Ectodermal cell (in vitro differentiated cells): ENCODE data around the gene ARHGAP27.
A peak's percentile ranks its signal among the peaks of the same experiment; 100 is the strongest.

Source experiments
- H3K27ac ChIP-seq: 2 replicates; pipeline ENCODE4 v1.7.0; 2013; ENCODE audit warnings: mild to moderate bottlenecking, low read depth, low read length; ENCODE audit not compliant: insufficient read depth, poor library complexity, severe bottlenecking
- H3K27me3 ChIP-seq: 2 replicates; pipeline ENCODE4 v1.7.0; 2013; ENCODE audit warnings: mild to moderate bottlenecking, low read length; ENCODE audit not compliant: insufficient read depth, control insufficient read depth, poor library complexity, severe bottlenecking
- H3K36me3 ChIP-seq: one replicate; pipeline ENCODE4 v1.7.0; 2013; ENCODE audit warnings: low read length; ENCODE audit not compliant: control insufficient read depth, insufficient read depth
- H3K4me1 ChIP-seq: one replicate; pipeline ENCODE4 v1.7.0; 2013; ENCODE audit warnings: low read length; ENCODE audit not compliant: control insufficient read depth, insufficient read depth
- H3K4me3 ChIP-seq: 2 replicates; pipeline ENCODE4 v1.7.0; 2013; ENCODE audit warnings: low read depth, low read length, control low read depth; ENCODE audit not compliant: insufficient read depth
- H3K9me3 ChIP-seq: 2 replicates; pipeline ENCODE4 v1.7.0; 2013; ENCODE audit warnings: mild to moderate bottlenecking, low read length, moderate library complexity; ENCODE audit not compliant: control insufficient read depth
- WGBS, 2 experiments: methylation state at CpG; one replicate each; pipeline ENCODE4 v1.1.7; 2013; ENCODE audit warnings: missing lambda C conversion rate in 2 of 2; 5-methylcytosine and 5-hydroxymethylcytosine counted together

Gene ARHGAP27

DNA sequence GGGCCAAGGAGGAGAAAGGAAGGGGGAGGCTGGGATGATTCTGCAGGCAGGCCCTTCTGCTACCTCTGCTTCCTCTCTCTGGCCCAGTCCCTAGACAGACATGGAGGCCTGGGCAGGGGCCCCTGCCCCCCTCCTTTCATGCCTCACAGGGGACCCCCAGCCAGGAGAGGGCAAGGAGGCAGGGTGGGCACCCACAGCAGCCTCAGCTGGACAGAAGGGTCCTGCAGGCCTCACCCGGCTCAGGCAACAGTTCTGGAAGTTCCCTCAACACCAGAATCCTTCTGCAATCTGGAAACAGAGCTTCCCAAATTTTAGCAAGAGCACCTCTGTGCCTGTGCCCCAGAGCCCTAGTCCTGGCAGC, 8.7 kb downstream of the ARHGAP27 start:
- Histone ChIP-seq H3K27ac (no peak overlapping the region), H3K27me3 (peaks cover 30% of the 10 kb centered on the region), H3K9me3 (no peaks in the 10 kb centered on the region), H3K4me3 (no peak overlapping the region), H3K4me1 (no peaks in the 10 kb centered on the region), H3K36me3 (no peaks in the 10 kb centered on the region)
- 83 to 95% methylated on average over 1 of the region's 1 CpG for WGBS, 2 experiments

DNA sequence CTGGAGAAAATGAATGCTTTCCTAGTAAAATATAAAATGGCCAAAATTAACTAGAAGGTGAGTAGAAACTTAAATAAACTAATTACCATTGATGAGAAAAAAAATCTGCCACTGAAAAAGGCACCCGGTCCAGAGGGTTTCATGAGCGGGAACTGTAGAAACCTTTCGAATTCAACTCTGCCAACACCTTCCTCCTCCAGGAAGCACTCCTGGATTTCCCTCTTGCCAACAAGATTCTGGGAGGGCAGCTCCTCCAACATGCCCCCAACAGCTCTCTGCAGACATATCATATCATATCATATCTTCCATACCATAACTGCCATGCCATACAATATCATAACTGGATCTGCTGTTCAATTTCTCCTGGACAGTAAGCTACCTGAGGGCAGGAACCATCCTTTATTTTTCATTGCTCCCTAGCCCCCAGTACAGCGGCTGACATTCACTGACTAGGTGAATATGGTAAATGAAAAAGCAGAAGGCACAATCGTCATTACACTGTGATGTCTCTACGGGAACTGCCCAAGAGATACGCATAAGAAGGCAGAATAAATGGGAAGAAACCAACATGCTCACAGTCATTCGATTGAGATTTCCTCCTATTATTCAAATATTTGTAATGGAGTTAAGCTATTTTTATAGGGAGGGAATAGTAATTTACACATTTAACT, 9.2 kb downstream of the ARHGAP27 start:
- 79 to 80% methylated on average over 7 to 8 of the region's 8 CpGs for WGBS, 2 experiments
- H3K4me1 ChIP-seq = no peaks in the 10 kb centered on the region
- H3K27ac ChIP-seq = no peak overlapping the region
- no peaks in the 10 kb centered on the region for H3K36me3 ChIP-seq
- peaks cover 25% of the 10 kb centered on the region for H3K27me3 ChIP-seq
- no peaks in the 10 kb centered on the region for H3K9me3 ChIP-seq
- no peak overlapping the region for H3K4me3 ChIP-seq

- Histone ChIP-seq H3K27me3 (no peaks in the 10 kb centered on the region), H3K4me1 (peaks cover 4% of the 10 kb centered on the region), H3K36me3 (no peaks in the 10 kb centered on the region), H3K9me3 (no peaks in the 10 kb centered on the region), H3K4me3 (no peak overlapping the region), H3K27ac (no peak overlapping the region)
- 85 to 89% methylated on average over 10 of the region's 10 CpGs for WGBS, 2 experiments
Observed at GRCh38 chr17:45414990-45415881, 17.4 kb downstream of the ARHGAP27 start.

- Histone ChIP-seq H3K4me1 (peaks cover 14% of the 10 kb centered on the region), H3K4me3 (no peak overlapping the region), H3K27me3 (no peaks in the 10 kb centered on the region), H3K36me3 (no peaks in the 10 kb centered on the region), H3K27ac (no peak overlapping the region), H3K9me3 (no peaks in the 10 kb centered on the region)
- 96% methylated on average over 9 of the region's 9 CpGs for WGBS, 2 experiments
Observed at GRCh38 chr17:45413498-45413923, 19.2 kb downstream of the ARHGAP27 start.

GRCh38 chr17:45411348-45412105, 21.1 kb downstream of the ARHGAP27 start:
- H3K27ac ChIP-seq = no peak overlapping the region
- H3K36me3 ChIP-seq = no peaks in the 10 kb centered on the region
- no peak overlapping the region for H3K4me3 ChIP-seq
- no peaks in the 10 kb centered on the region for H3K9me3 ChIP-seq
- H3K27me3 ChIP-seq = no peaks in the 10 kb centered on the region
- peaks cover 17% of the 10 kb centered on the region for H3K4me1 ChIP-seq
- WGBS, 2 experiments = 87 to 88% methylated on average over 5 of the region's 5 CpGs

DNA sequence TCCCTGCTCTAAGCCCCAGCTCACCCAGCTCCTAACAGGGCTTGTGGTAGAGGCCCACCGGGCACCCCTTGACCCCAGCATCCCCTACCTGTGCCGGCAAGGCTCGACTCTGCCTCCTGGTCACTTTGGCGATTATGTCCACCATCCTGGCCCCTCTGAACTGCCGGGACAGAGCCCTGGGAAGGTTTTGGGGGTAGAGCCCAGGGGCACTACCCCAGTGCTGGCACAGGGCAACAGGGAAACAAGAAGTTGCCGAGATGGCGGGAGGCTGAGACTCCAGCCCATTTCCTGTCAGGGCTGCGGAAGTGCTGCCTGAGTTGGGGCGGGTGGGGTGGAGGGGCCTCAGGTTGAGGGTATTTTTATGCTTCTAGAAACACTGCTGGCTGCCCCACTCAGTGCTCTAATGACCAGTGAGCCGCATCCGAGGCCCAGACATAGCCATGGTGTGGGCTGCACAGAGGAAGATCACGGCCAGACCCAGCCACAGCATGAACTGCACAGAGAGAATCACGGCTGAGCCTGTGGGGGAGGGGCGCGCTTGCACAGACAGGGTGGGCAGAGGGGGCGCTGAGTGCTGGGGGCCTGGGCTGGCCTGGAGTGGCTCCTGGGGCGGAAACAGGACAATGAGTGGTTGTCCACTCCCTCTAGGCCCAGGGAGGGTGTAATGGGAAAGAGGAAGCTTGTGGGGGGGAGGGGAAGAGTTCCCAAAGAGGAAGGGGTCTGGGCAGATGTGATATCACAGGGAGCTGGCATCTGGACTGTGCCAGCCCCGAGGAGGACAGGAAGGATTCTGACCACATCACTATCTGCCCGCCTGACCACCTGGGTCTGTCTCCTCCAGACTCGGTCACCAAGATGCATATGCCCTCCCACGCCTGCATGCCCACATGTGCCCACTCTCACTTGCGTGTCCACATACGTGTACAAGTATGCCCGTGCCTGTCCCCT, 22.3 kb downstream of the ARHGAP27 start:
- Histone ChIP-seq H3K27ac (no peak overlapping the region), H3K27me3 (no peaks in the 10 kb centered on the region), H3K36me3 (no peaks in the 10 kb centered on the region), H3K4me1 (peaks cover 26% of the 10 kb centered on the region), H3K9me3 (no peaks in the 10 kb centered on the region), H3K4me3 (no peak overlapping the region)
- WGBS, 2 experiments = 87 to 91% methylated on average over 24 of the region's 24 CpGs

GRCh38 chr17:45409659-45410076, 23.0 kb downstream of the ARHGAP27 start:
- no peak overlapping the region for H3K4me3 ChIP-seq
- peaks cover 30% of the 10 kb centered on the region for H3K4me1 ChIP-seq
- WGBS, 2 experiments = 86 to 88% methylated on average over 5 of the region's 5 CpGs
- no peaks in the 10 kb centered on the region for H3K27me3 ChIP-seq
- H3K27ac ChIP-seq = no peak overlapping the region
- no peaks in the 10 kb centered on the region for H3K36me3 ChIP-seq
- no peaks in the 10 kb centered on the region for H3K9me3 ChIP-seq

DNA sequence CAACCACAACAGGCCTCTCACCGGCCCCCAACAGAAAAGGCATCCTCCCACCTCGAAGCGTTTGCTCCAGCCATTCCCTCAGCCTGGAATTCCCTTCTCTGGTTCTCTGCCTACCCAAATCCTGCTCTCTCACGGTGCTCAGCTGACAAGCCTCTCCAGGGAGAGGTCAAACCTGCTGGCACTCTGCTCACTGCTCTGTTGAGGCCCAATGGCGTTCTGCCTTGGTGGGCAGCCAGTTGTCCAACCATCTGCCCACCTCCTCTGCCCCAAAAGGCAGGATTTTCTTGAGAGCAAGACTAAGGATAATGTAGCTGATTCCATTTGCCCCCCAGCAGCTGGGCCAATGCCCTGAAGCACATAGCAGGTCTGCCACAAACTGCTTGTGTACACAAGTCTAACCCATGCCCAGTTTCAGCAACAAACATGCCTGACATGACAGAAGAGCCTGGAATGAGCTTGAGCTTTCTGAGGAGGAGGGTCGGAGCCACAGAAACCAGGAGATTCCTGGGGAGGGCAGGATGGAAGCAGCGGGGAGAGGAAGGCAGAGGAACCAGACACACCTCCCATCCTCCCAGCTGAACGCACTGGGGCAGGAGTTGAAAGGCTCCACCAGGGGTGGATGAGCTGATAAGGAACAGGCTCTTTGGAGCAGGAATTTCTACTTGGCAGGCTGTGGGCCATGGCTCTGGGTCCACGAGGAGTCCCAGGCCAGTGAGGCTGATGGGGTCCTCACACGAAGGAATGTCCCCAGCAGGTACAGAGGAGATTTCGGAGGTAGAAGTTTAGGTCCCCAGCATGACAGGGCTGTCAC, 23.9 kb downstream of the ARHGAP27 start:
- no peak overlapping the region for H3K27ac ChIP-seq
- no peak overlapping the region for H3K4me3 ChIP-seq
- peaks cover 30% of the 10 kb centered on the region for H3K4me1 ChIP-seq
- no peaks in the 10 kb centered on the region for H3K27me3 ChIP-seq
- WGBS, 2 experiments = 83 to 84% methylated on average over 11 of the region's 11 CpGs
- H3K9me3 ChIP-seq = no peaks in the 10 kb centered on the region
- H3K36me3 ChIP-seq = no peaks in the 10 kb centered on the region

- WGBS, 2 experiments = 90 to 93% methylated on average over 6 of the region's 7 CpGs
- Histone ChIP-seq H3K4me3 (peak overlapping the region; percentile 44), H3K9me3 (no peaks in the 10 kb centered on the region)
Observed at GRCh38 chr17:45406107-45406506, 26.6 kb downstream of the ARHGAP27 start.

More at GRCh38 chr17:45406107-45406506, 26.6 kb downstream of the ARHGAP27 start:
- Histone ChIP-seq H3K36me3 (no peaks in the 10 kb centered on the region), H3K27me3 (no peaks in the 10 kb centered on the region), H3K27ac (no peak overlapping the region), H3K4me1 (peaks cover 30% of the 10 kb centered on the region)
